Neural cell (in vitro differentiated cells): Measurements from ENCODE around the gene CLK3. TPM values are rescaled to one million over a fixed set of nuclear protein-coding genes. Genes with fewer than 3 reads are reported as not detected.

Experiments used
- H2AFZ ChIP-seq: fragments of 200-600, 300-800 bp; sonication (generic), shearing (Covaris generic); 2 replicates; pipeline ENCODE4 v1.6.0; 2014; ENCODE audit warnings: low read depth, mild to moderate bottlenecking, antibody characterized with exemption, low read length, moderate library complexity
- H3F3A ChIP-seq: fragments of 200-600 bp; shearing (Covaris generic); 2 replicates; pipeline ENCODE4 v1.6.1; 2016; ENCODE audit warnings: mild to moderate bottlenecking, moderate library complexity, mixed read lengths, antibody characterized with exemption, low read length; ENCODE audit not compliant: insufficient read depth, poor library complexity, severe bottlenecking
- H3K27ac ChIP-seq: fragments of 200-600, 300-800 bp; sonication (generic), shearing (Covaris generic); 2 replicates; pipeline ENCODE4 v1.5.1; 2014; ENCODE audit warnings: mild to moderate bottlenecking, low read length, moderate library complexity
- H3K27me3 ChIP-seq: fragments of 300-800, 200-600 bp; sonication (generic), shearing (Covaris generic); 2 replicates; pipeline ENCODE4 v1.6.0; 2014; ENCODE audit warnings: mild to moderate bottlenecking, low read depth, low read length, moderate library complexity; ENCODE audit not compliant: insufficient read depth
- H3K36me3 ChIP-seq: fragments of 300-800, 200-600 bp; sonication (generic), shearing (Covaris generic); 2 replicates; pipeline ENCODE4 v1.5.1; 2014; ENCODE audit warnings: mild to moderate bottlenecking, antibody characterized with exemption, low read length, moderate library complexity; ENCODE audit not compliant: insufficient read depth
- H3K4me2 ChIP-seq: fragments of 300-800, 200-600 bp; sonication (generic), shearing (Covaris generic); 2 replicates; pipeline ENCODE4 v1.6.0; 2014; ENCODE audit warnings: mild to moderate bottlenecking, low read length
- H3K4me3 ChIP-seq: fragments of 300-800, 200-600 bp; sonication (generic), shearing (Covaris generic); 2 replicates; pipeline ENCODE4 v1.5.1; 2014; ENCODE audit warnings: mild to moderate bottlenecking, low read length, moderate library complexity
- H3K79me2 ChIP-seq: fragments of 200-600 bp; shearing (Covaris generic); replicated peaks from 2 replicates; pipeline ENCODE4 v1.6.0; 2014; ENCODE audit warnings: mild to moderate bottlenecking, low read length, moderate library complexity; ENCODE audit not compliant: insufficient read depth
- H3K9ac ChIP-seq: fragments of 300-800, 200-600 bp; sonication (generic), shearing (Covaris generic); 2 replicates; pipeline ENCODE4 v1.6.1; 2016; ENCODE audit warnings: mild to moderate bottlenecking, low read length, mixed read lengths
- H3K9me2 ChIP-seq: fragments of 200-600 bp; shearing (Covaris generic); 2 replicates; pipeline ENCODE4 v1.6.1; 2016; ENCODE audit warnings: mild to moderate bottlenecking, low read length, mixed read lengths; ENCODE audit not compliant: insufficient read depth
- H3K9me3 ChIP-seq: fragments of 200-600, 300-800 bp; sonication (generic), shearing (Covaris generic); 2 replicates; pipeline ENCODE4 v1.6.1; 2016; ENCODE audit warnings: mild to moderate bottlenecking, mixed run types, low read length, moderate library complexity, mixed read lengths
- H4K20me1 ChIP-seq: fragments of 200-600 bp; shearing (Covaris generic); 2 replicates; pipeline ENCODE4 v1.6.1; 2016; ENCODE audit warnings: mild to moderate bottlenecking, mixed run types; ENCODE audit not compliant: insufficient read depth
- EP300 ChIP-seq: fragments of 450-650 bp; conservative IDR thresholded peaks from 2 replicates; pipeline ENCODE4 v1.6.1; 2014; ENCODE audit warnings: antibody characterized with exemption, mild to moderate bottlenecking, moderate library complexity; ENCODE audit not compliant: poor library complexity, severe bottlenecking
- EZH2 ChIP-seq: fragments of 200-600, 300-800 bp; shearing (Covaris generic), sonication (generic); IDR thresholded peaks from 2 replicates; pipeline ENCODE4 v1.6.1; 2014; ENCODE audit warnings: antibody characterized with exemption, low read length, borderline replicate concordance, mild to moderate bottlenecking; ENCODE audit not compliant: insufficient read depth, poor library complexity, severe bottlenecking
- MXI1 ChIP-seq: fragments of 450-650 bp; conservative IDR thresholded peaks from 2 replicates; pipeline ENCODE4 v1.6.1; 2014; ENCODE audit warnings: antibody characterized with exemption, mild to moderate bottlenecking; ENCODE audit not compliant: poor library complexity, severe bottlenecking
- POLR2AphosphoS5 ChIP-seq: IDR thresholded peaks from 2 replicates; pipeline ENCODE4 v1.6.1; 2012
- RAD21 ChIP-seq: fragments of 450-650 bp; conservative IDR thresholded peaks from 2 replicates; pipeline ENCODE4 v1.6.1; 2014; ENCODE audit warnings: antibody characterized with exemption, mild to moderate bottlenecking, moderate library complexity
- REST ChIP-seq: IDR thresholded peaks from 2 replicates; pipeline ENCODE4 v1.6.1; 2012; ENCODE audit warnings: borderline replicate concordance
- SMC3 ChIP-seq: fragments of 450-650 bp; conservative IDR thresholded peaks from 2 replicates; pipeline ENCODE4 v1.6.1; 2014; ENCODE audit warnings: antibody characterized with exemption, mild to moderate bottlenecking, moderate library complexity; ENCODE audit not compliant: poor library complexity
- TAF1 ChIP-seq: IDR thresholded peaks from 2 replicates; pipeline ENCODE4 v1.6.1; 2012; ENCODE audit warnings: low read depth
- polyA plus RNA-seq: library from polyadenylated mRNA; depleted of rRNA; stranded (reverse); fragments of >200 nt; gene quantifications from 2 replicates; pipeline ENCODE4 v1.2.3, GENCODE V29; 2014
- TF ChIP-seq, protein P1 (sequence below): fragments of 450-650 bp; IDR thresholded peaks from 2 replicates; pipeline ENCODE4 v1.5.1; 2014; ENCODE audit warnings: antibody characterized with exemption, mild to moderate bottlenecking, moderate library complexity; ENCODE audit not compliant: poor library complexity, severe bottlenecking

CLK3 gene
- polyA plus RNA-seq, 1 donor from 2014 or later = 88.3 TPM

DNA sequence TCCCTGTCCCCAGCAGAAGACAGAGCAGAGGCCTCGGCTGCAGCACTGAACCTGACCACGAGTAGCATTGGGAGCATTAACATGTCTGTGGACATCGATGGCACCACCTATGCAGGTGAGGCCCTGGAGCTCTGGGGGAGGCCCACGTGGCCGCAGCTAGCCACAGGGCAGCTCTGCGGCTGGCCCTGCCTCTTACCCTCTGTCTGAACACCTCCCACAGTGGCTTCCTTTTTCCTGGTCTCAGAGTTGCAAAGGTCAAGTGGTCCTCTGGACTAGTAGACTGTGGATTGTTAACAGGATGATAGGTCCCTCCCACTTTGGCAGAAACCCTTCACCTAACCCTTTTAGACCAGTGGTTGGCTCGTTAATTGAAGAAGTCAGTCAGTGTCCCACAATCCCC lies 22.5 kb upstream of the CLK3 start:
- H3K36me3 ChIP-seq = no peaks in the 10 kb centered on the region

DNA sequence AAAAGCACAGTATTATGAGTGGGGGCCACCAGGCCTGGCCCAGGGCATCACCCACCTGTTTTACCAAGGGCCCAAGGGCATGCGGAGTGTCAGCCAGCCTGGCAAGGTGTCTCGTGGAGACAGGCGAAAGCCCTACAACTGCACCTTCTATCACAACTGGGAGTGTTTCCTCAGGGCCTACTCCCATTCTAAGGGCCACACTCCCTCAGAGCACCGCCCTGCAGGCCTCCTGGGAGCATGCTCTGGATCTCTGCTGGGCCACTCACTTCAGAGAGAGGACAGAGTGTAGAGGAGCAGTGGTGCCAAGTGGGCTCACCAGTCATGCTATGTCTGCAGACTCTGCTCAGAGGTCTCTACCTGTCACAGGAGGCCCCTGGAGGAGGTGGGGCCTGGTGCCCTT lies 21.2 kb upstream of the CLK3 start:
- no peak overlapping the region for H3K9ac ChIP-seq
- TF ChIP-seq REST (no peak), EP300 (no peak), EZH2 (no peak), RAD21 (no peak), MXI1 (no peak), TAF1 (no peak), SMC3 (no peak), POLR2AphosphoS5 (no peak)
- TF ChIP-seq, protein P1, sequence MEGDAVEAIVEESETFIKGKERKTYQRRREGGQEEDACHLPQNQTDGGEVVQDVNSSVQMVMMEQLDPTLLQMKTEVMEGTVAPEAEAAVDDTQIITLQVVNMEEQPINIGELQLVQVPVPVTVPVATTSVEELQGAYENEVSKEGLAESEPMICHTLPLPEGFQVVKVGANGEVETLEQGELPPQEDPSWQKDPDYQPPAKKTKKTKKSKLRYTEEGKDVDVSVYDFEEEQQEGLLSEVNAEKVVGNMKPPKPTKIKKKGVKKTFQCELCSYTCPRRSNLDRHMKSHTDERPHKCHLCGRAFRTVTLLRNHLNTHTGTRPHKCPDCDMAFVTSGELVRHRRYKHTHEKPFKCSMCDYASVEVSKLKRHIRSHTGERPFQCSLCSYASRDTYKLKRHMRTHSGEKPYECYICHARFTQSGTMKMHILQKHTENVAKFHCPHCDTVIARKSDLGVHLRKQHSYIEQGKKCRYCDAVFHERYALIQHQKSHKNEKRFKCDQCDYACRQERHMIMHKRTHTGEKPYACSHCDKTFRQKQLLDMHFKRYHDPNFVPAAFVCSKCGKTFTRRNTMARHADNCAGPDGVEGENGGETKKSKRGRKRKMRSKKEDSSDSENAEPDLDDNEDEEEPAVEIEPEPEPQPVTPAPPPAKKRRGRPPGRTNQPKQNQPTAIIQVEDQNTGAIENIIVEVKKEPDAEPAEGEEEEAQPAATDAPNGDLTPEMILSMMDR = no peak
- H3K27me3 ChIP-seq = no peaks in the 10 kb centered on the region

More for the DNA sequence above, 22.5 kb upstream of the CLK3 start:
- Histone ChIP-seq H3K4me3 (no peak overlapping the region), H3K9me2 (no peaks in the 10 kb centered on the region), H3K27ac (no peak overlapping the region), H3K4me2 (no peak overlapping the region), H3K9ac (no peak overlapping the region), H3F3A (no peaks in the 10 kb centered on the region), H3K9me3 (no peaks in the 10 kb centered on the region), H4K20me1 (no peaks in the 10 kb centered on the region), H3K27me3 (no peaks in the 10 kb centered on the region), H3K79me2 (no peaks in the 10 kb centered on the region), H2AFZ (no peak overlapping the region)
- TF ChIP-seq MXI1 (no peak), EP300 (no peak), REST (no peak), POLR2AphosphoS5 (no peak)

More for the DNA sequence above, 21.2 kb upstream of the CLK3 start:
- Histone ChIP-seq H4K20me1 (no peaks in the 10 kb centered on the region), H3F3A (no peaks in the 10 kb centered on the region), H3K27ac (no peak overlapping the region), H3K4me3 (no peak overlapping the region), H3K4me2 (no peak overlapping the region), H3K79me2 (no peaks in the 10 kb centered on the region), H3K9me3 (no peaks in the 10 kb centered on the region), H3K36me3 (no peaks in the 10 kb centered on the region), H3K9me2 (no peaks in the 10 kb centered on the region), H2AFZ (no peak overlapping the region)
